Panc1 (cell line): ENCODE measurements around the gene EPN1. TPM values are rescaled to one million over a fixed set of nuclear protein-coding genes. Genes with fewer than 3 reads are reported as not detected.

ENCODE experiments used
- ATAC-seq: fragments of 200-7000 bp; cut with Tn5 transposase; 2 replicates; pipeline ENCODE4 v1.9.1; 2020; ENCODE audit warnings: mild to moderate bottlenecking, moderate library complexity
- BruUV-seq: library from RNA; stranded (reverse); fragments of 400-500 nt; replicated peaks from 2 replicates; lab custom pipeline; 2021; lab: Mats Ljungman, UMichigan
- CTCF ChIA-PET: fragments of 300-600 bp; sonication (Branson Sonifier 250); formaldehyde crosslinking; loops from one replicate; lab custom pipeline; 2022; ENCODE audit warnings: antibody characterized with exemption; lab: Charles Lee
- POLR2A ChIA-PET: fragments of 300-600 bp; sonication (Branson Sonifier 250); formaldehyde crosslinking; loops from one replicate; lab custom pipeline; 2022; ENCODE audit warnings: antibody characterized with exemption; lab: Charles Lee
- DNase-seq: peaks from one replicate; pipeline ENCODE4 v3.0.0-alpha.2; 2010; ENCODE audit warnings: low read depth, low spot score
- H3K27ac ChIP-seq: 2 replicates; pipeline ENCODE4 v1.5.1; 2011; ENCODE audit warnings: mild to moderate bottlenecking, low read length, inconsistent platforms
- H3K27me3 ChIP-seq: fragments of 200-500 bp; sonication (Bioruptor generic); 2 replicates; pipeline ENCODE4 v1.6.0; 2014; ENCODE audit warnings: low read length, inconsistent platforms; ENCODE audit not compliant: control insufficient read depth, insufficient read depth
- H3K36me3 ChIP-seq: fragments of 200-500 bp; sonication (Bioruptor generic); 2 replicates; pipeline ENCODE4 v1.5.1; 2014; ENCODE audit warnings: inconsistent platforms, mild to moderate bottlenecking, low read length, moderate library complexity; ENCODE audit not compliant: control insufficient read depth, insufficient read depth
- H3K4me1 ChIP-seq: 2 replicates; pipeline ENCODE4 v1.5.1; 2011; ENCODE audit warnings: inconsistent platforms, mild to moderate bottlenecking, low read length, moderate library complexity; ENCODE audit not compliant: control insufficient read depth, insufficient read depth
- H3K4me3 ChIP-seq, 2 experiments: 2 replicates each; pipeline ENCODE4 v1.5.1; 2011 to 2012; ENCODE audit warnings: low read depth in 2 of 2, low read length in 2 of 2, mild to moderate bottlenecking in 2 of 2, inconsistent platforms in 1 of 2, moderate library complexity in 1 of 2
- H3K9me3 ChIP-seq: fragments of 200-500 bp; sonication (Bioruptor generic); 2 replicates; pipeline ENCODE4 v1.5.1; 2014; ENCODE audit warnings: low read depth, mild to moderate bottlenecking, inconsistent platforms, low read length, moderate library complexity; ENCODE audit not compliant: control insufficient read depth, insufficient read depth
- CTCF ChIP-seq: fragments of 450-650 bp; IDR thresholded peaks from 2 replicates; pipeline ENCODE4 v1.5.1; 2017; ENCODE audit warnings: mild to moderate bottlenecking
- POLR2AphosphoS5 ChIP-seq: IDR thresholded peaks from 2 replicates; pipeline ENCODE4 v1.6.1; 2012; ENCODE audit warnings: mild to moderate bottlenecking, low read depth, low read length, moderate library complexity
- REST ChIP-seq, 2 experiments: IDR thresholded peaks; 2 replicates each; pipeline ENCODE4 v1.6.1; 2011 to 2012; ENCODE audit warnings: low read depth in 2 of 2, control low read depth in 1 of 2, low read length in 1 of 2, mild to moderate bottlenecking in 1 of 2, moderate library complexity in 1 of 2; ENCODE audit not compliant: insufficient read depth in 1 of 2
- SIN3A ChIP-seq: IDR thresholded peaks from 2 replicates; pipeline ENCODE4 v1.6.1; 2012; ENCODE audit warnings: low read depth, mild to moderate bottlenecking, low read length, moderate library complexity, borderline replicate concordance; ENCODE audit not compliant: insufficient read depth
- TCF7L2 ChIP-seq: IDR thresholded peaks from 2 replicates; pipeline ENCODE4 v1.6.1; 2011; ENCODE audit warnings: mild to moderate bottlenecking, low read depth, low read length, inconsistent platforms
- in situ Hi-C: cut with HindIII; loops from 2 replicates; pipeline ENCODE4 v1.10.0; 2016; ENCODE audit warnings: low sequenced_read_pairs, low pct_unique_long_range_greater_than_20kb
- intact Hi-C: fragments of 100-400 bp; cut with micrococcal nuclease; formaldehyde crosslinking; loops from one replicate; pipeline ENCODE4 v1.10.0; 2022; ENCODE audit not compliant: unreplicated experiment
- total RNA-seq: library from RNA; stranded (reverse); gene quantifications from one replicate; pipeline ENCODE4 v1.2.1, GENCODE V29; 2021; ENCODE audit not compliant: unreplicated experiment

EPN1 gene
- total RNA-seq, 1 experiment from 2014 or later: 361 TPM

- Histone ChIP-seq H3K4me1 (peaks cover 26% of the 10 kb centered on the region), H3K27ac (peak overlapping the region; percentile 12; the same call in 1 of the 2 replicates), H3K9me3 (no peaks in the 10 kb centered on the region), H3K4me3 (no peak overlapping the region), H3K36me3 (peaks cover 4% of the 10 kb centered on the region; the same call in 1 of the 2 replicates), H3K27me3 (no peaks in the 10 kb centered on the region)
- ChIA-PET CTCF (no interaction called here), POLR2A (no interaction called here)
- in situ Hi-C loops: no loop called here
- no peak for ATAC-seq
- no peak for DNase-seq
- TF ChIP-seq POLR2AphosphoS5 (no peak), SIN3A (no peak), TCF7L2 (no peak), REST (IDR thresholded peaks at IDR 0.05; ENCODE audit: insufficient read depth in 1 of 2, low read depth in 2 of 2, low read length in 1 of 2) (no peak), CTCF (no peak)
- intact Hi-C loops: no loop called here
- no TSS peak for BruUV-seq
Observed at GRCh38 chr19:55650126-55650557, 24.9 kb upstream of the EPN1 start.

DNA sequence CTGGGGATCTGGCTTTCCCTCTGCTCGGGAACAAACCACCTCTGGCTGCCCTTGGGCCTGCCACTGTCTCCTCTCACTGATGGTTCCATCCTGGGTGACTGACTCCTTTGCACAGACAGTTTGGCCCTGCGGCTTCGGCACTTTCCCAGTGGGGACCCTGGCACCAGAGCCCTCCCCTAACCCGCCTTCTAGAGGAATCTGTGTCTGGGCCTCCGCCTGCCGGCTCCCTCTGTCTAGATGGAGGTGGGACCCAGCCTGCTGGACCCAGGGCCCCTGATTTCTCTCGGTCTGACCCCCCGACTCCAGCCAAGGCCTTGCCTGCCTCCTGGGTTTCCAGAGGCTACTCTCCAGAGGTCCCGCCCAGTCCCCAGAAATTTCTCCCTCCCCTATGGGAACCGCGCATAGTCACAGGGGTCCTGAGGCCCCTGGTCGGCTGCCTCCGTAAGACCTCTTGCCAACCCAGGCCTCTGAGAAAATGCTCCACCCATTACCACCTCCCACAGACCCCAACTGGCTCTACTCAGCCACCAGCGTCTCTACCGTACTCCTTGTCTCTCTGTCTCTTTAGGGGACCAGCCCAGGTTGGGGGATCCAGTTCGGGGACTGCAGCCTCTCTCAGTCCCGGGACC is 24.3 kb upstream of the EPN1 start:
- ChIA-PET POLR2A (no interaction called here), CTCF (no interaction called here)
- no peaks in the 10 kb centered on the region for H3K27me3 ChIP-seq
- BruUV-seq: no TSS peak
- H3K9me3 ChIP-seq: no peaks in the 10 kb centered on the region
- ATAC-seq (no peak), DNase-seq (no peak)
- TF ChIP-seq REST (IDR thresholded peaks at IDR 0.05; ENCODE audit: insufficient read depth in 1 of 2, low read depth in 2 of 2, low read length in 1 of 2) (no peak), TCF7L2 (no peak), POLR2AphosphoS5 (no peak), CTCF (no peak), SIN3A (no peak)
- intact Hi-C loops (no loop called here), in situ Hi-C loops (no loop called here)
- peaks cover 20% of the 10 kb centered on the region for H3K4me1 ChIP-seq
- peaks cover 5% of the 10 kb centered on the region; the same call in 1 of the 2 replicates for H3K36me3 ChIP-seq
- H3K4me3 ChIP-seq: no peak overlapping the region
- H3K27ac ChIP-seq: peak overlapping the region; percentile 41; the same call in 1 of the 2 replicates
